ENCODE measurements around the gene ENOX1. TPM values are rescaled to one million over a fixed set of nuclear protein-coding genes. Genes with fewer than 3 reads are reported as not detected.
A peak's percentile ranks its signal among the peaks of the same experiment; 100 is the strongest.

ENOX1 gene
- total RNA-seq, 1 donor from 2014 or later, result 1.1 TPM

GRCh38 chr13:43626994-43627393 is 159.8 kb downstream of the ENOX1 start:
- no peak for DNase-seq (ENCODE audit: low spot score)
- H3K4me1 ChIP-seq, result peaks cover 21% of the 10 kb centered on the region
- Mint-ChIP-seq H3K27me3 (ENCODE audit: insufficient read depth, low read depth) (no peaks in the 10 kb centered on the region), H3K27ac (no peak overlapping the region), H3K36me3 (no peaks in the 10 kb centered on the region), H3K4me3 (no peak overlapping the region), H3K4me1 (peaks cover 15% of the 10 kb centered on the region), H3K9me3 (peaks cover 3% of the 10 kb centered on the region)
- H3F3A ChIP-seq (ENCODE audit: low read depth), result no peaks in the 10 kb centered on the region
- no peak for TF ChIP-seq EZH2 (IDR thresholded peaks at IDR 0.05)
- no peak for TF ChIP-seq EZH2phosphoT487 (IDR thresholded peaks at IDR 0.05)
- TF ChIP-seq CTCF (IDR thresholded peaks at IDR 0.05), result no peak
- no peaks in the 10 kb centered on the region for H3K79me2 ChIP-seq (ENCODE audit: low read depth)
- no peaks in the 10 kb centered on the region for H3K27me3 ChIP-seq
- no peaks in the 10 kb centered on the region for H3K36me3 ChIP-seq
- no peaks in the 10 kb centered on the region for H3K9me3 ChIP-seq (ENCODE audit: low read depth)
- H4K20me1 ChIP-seq (ENCODE audit: low read depth), result no peaks in the 10 kb centered on the region
- H3K9ac ChIP-seq, result no peak overlapping the region
- no peak overlapping the region for H3K4me3 ChIP-seq
- no peak overlapping the region for H3K27ac ChIP-seq
- H2AFZ ChIP-seq (replicated peaks), result no peak overlapping the region
- no peak overlapping the region for H3K4me2 ChIP-seq

- Histone ChIP-seq H3K4me1 (no peaks in the 10 kb centered on the region), H3K4me3 (no peak overlapping the region), H3F3A (ENCODE audit: low read depth) (no peaks in the 10 kb centered on the region), H4K20me1 (ENCODE audit: low read depth) (no peaks in the 10 kb centered on the region), H3K4me2 (no peak overlapping the region), H3K36me3 (no peaks in the 10 kb centered on the region), H2AFZ (replicated peaks) (peak overlapping the region; percentile 34), H3K9me3 (ENCODE audit: low read depth) (no peaks in the 10 kb centered on the region), H3K27ac (no peak overlapping the region), H3K79me2 (ENCODE audit: low read depth) (no peaks in the 10 kb centered on the region), H3K9ac (no peak overlapping the region), H3K27me3 (no peaks in the 10 kb centered on the region)
- DNase-seq (ENCODE audit: low spot score), result no peak
- Mint-ChIP-seq H3K36me3 (no peaks in the 10 kb centered on the region), H3K27me3 (ENCODE audit: insufficient read depth, low read depth) (peaks cover 2% of the 10 kb centered on the region), H3K4me3 (no peak overlapping the region), H3K4me1 (no peaks in the 10 kb centered on the region), H3K27ac (no peak overlapping the region), H3K9me3 (no peaks in the 10 kb centered on the region)
- TF ChIP-seq CTCF (IDR thresholded peaks at IDR 0.05), result no peak
- no peak for TF ChIP-seq EZH2 (IDR thresholded peaks at IDR 0.05)
- TF ChIP-seq EZH2phosphoT487 (IDR thresholded peaks at IDR 0.05), result no peak
Observed at GRCh38 chr13:43614063-43614462, 172.7 kb downstream of the ENOX1 start.

DNA sequence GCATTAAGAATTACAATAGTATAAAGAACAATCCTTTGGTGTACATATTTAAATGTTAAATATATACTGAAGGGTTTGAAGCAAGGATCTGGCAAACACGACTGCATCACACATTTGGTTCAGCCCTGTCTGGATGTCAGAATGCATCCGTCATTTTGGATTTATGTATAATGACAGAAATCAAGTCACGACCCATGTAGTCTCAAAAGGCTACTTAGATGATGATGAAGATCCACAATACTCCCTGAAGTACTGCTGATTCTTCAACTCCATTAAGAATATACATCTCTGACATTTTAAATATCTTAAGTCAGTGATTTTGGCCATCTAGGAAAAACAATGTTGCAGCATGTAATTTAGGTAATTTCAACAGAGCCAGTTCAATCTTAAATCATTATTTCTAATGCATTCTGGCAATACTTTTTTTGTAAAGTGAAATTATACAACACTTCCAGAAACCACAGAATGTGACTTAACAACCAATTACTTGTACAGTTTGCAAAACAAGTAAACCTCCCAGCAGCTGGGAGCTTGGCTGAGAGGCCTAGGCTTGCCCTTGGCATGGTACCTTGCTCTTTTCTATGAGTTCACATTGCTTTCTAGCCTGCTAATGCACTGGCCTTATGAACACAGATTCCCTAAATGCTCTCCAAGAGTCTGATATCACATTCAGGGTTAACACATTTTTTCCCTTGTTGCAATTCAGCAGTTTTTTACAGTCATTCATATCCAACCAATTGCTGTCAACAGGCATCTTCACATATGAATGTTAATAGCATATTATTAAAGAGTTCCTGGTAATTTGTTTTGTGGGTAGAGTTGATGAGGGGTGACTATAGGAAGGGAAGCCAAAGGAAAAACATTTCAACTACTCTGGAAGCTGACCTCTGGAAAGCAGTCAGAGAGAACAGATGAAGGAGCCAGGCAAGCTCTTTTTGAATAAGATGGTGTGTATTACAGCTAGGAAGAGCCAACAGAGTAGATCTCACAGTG is 175.2 kb downstream of the ENOX1 start:
- Mint-ChIP-seq H3K27ac (no peak overlapping the region), H3K4me1 (no peaks in the 10 kb centered on the region), H3K27me3 (ENCODE audit: insufficient read depth, low read depth) (peaks cover 2% of the 10 kb centered on the region), H3K4me3 (no peak overlapping the region), H3K9me3 (no peaks in the 10 kb centered on the region), H3K36me3 (no peaks in the 10 kb centered on the region)
- Histone ChIP-seq H3K27ac (no peak overlapping the region), H3K79me2 (ENCODE audit: low read depth) (no peaks in the 10 kb centered on the region), H2AFZ (replicated peaks) (no peak overlapping the region), H3K9me3 (ENCODE audit: low read depth) (no peaks in the 10 kb centered on the region), H4K20me1 (ENCODE audit: low read depth) (no peaks in the 10 kb centered on the region), H3K36me3 (no peaks in the 10 kb centered on the region), H3F3A (ENCODE audit: low read depth) (no peaks in the 10 kb centered on the region), H3K27me3 (no peaks in the 10 kb centered on the region), H3K9ac (no peak overlapping the region), H3K4me2 (no peak overlapping the region), H3K4me3 (no peak overlapping the region), H3K4me1 (no peaks in the 10 kb centered on the region)
- TF ChIP-seq EZH2 (IDR thresholded peaks at IDR 0.05), result no peak
- TF ChIP-seq CTCF (IDR thresholded peaks at IDR 0.05), result no peak
- no peak for TF ChIP-seq EZH2phosphoT487 (IDR thresholded peaks at IDR 0.05)
- no peak for DNase-seq (ENCODE audit: low spot score)
